HL-60 (cell line): ENCODE results near the gene DOK6.

ENCODE experiments used
- DNase-seq, 2 experiments: peaks; one replicate each; pipeline ENCODE4 v3.0.0-alpha.2; 2010 to 2020; ENCODE audit warnings: low read depth in 1 of 2, low spot score in 1 of 2
- H3K27ac ChIP-seq: fragments of 250-450 bp; sonication (Bioruptor Pico); replicated peaks from 2 replicates; pipeline ENCODE4 v1.5.1; 2020; ENCODE audit warnings: mild to moderate bottlenecking, moderate library complexity
- H3K27me3 ChIP-seq: fragments of 250-450 bp; sonication (Bioruptor Pico); 2 replicates; pipeline ENCODE4 v1.5.1; 2021; ENCODE audit warnings: mild to moderate bottlenecking, moderate library complexity; ENCODE audit not compliant: insufficient read depth, poor library complexity, severe bottlenecking
- H3K4me3 ChIP-seq: replicated peaks from 2 replicates; pipeline ENCODE4 v1.5.1; 2011; ENCODE audit warnings: mild to moderate bottlenecking, control low read depth, low read length; ENCODE audit not compliant: insufficient read depth
- GABPA ChIP-seq: IDR thresholded peaks from 2 replicates; pipeline ENCODE4 v1.6.1; 2012; ENCODE audit warnings: low read depth
- POLR2AphosphoS5 ChIP-seq: IDR thresholded peaks from 2 replicates; pipeline ENCODE4 v1.6.1; 2012; ENCODE audit warnings: low read depth
- SPI1 ChIP-seq: IDR thresholded peaks from 2 replicates; pipeline ENCODE4 v1.6.1; 2012; ENCODE audit warnings: low read depth, mild to moderate bottlenecking, borderline replicate concordance
- TF ChIP-seq, protein P1 (sequence below): IDR thresholded peaks from one replicate; pipeline ENCODE4 v1.5.1; 2011; ENCODE audit warnings: low read length, control low read depth, inconsistent platforms; ENCODE audit not compliant: insufficient read depth
- TF ChIP-seq, protein P2 (sequence below): IDR thresholded peaks from 2 replicates; pipeline ENCODE4 v1.6.1; 2012; ENCODE audit warnings: low read depth; ENCODE audit not compliant: insufficient replicate concordance

Gene DOK6

DNA sequence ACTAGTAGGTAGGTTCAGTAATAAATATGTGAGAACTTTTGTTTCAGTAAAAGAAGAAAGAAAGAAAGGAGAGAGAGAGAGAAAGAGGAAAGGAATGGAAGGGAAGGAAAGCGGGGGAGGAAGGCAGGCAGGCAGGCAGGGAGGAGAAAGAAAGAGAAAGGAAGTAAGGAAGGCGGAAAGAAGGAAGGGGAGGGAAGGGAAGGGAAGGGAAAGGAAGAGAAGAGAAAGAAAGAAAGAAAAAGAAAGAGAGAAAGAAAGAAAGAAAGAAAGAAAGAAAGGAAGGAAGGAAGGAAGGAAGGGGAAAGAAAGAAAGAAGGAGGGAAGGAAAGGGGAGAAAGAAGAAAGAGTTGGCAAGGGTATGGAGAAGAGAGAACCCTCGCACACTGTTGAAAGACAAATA, 479.4 kb downstream of the DOK6 start:
- Histone ChIP-seq H3K27me3 (no peaks in the 10 kb centered on the region), H3K4me3 (no peak overlapping the region), H3K27ac (no peak overlapping the region)
- TF ChIP-seq SPI1 (no peak), GABPA (no peak), POLR2AphosphoS5 (no peak)
- TF ChIP-seq, protein P1, sequence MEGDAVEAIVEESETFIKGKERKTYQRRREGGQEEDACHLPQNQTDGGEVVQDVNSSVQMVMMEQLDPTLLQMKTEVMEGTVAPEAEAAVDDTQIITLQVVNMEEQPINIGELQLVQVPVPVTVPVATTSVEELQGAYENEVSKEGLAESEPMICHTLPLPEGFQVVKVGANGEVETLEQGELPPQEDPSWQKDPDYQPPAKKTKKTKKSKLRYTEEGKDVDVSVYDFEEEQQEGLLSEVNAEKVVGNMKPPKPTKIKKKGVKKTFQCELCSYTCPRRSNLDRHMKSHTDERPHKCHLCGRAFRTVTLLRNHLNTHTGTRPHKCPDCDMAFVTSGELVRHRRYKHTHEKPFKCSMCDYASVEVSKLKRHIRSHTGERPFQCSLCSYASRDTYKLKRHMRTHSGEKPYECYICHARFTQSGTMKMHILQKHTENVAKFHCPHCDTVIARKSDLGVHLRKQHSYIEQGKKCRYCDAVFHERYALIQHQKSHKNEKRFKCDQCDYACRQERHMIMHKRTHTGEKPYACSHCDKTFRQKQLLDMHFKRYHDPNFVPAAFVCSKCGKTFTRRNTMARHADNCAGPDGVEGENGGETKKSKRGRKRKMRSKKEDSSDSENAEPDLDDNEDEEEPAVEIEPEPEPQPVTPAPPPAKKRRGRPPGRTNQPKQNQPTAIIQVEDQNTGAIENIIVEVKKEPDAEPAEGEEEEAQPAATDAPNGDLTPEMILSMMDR: no peak
- TF ChIP-seq, protein P2, sequence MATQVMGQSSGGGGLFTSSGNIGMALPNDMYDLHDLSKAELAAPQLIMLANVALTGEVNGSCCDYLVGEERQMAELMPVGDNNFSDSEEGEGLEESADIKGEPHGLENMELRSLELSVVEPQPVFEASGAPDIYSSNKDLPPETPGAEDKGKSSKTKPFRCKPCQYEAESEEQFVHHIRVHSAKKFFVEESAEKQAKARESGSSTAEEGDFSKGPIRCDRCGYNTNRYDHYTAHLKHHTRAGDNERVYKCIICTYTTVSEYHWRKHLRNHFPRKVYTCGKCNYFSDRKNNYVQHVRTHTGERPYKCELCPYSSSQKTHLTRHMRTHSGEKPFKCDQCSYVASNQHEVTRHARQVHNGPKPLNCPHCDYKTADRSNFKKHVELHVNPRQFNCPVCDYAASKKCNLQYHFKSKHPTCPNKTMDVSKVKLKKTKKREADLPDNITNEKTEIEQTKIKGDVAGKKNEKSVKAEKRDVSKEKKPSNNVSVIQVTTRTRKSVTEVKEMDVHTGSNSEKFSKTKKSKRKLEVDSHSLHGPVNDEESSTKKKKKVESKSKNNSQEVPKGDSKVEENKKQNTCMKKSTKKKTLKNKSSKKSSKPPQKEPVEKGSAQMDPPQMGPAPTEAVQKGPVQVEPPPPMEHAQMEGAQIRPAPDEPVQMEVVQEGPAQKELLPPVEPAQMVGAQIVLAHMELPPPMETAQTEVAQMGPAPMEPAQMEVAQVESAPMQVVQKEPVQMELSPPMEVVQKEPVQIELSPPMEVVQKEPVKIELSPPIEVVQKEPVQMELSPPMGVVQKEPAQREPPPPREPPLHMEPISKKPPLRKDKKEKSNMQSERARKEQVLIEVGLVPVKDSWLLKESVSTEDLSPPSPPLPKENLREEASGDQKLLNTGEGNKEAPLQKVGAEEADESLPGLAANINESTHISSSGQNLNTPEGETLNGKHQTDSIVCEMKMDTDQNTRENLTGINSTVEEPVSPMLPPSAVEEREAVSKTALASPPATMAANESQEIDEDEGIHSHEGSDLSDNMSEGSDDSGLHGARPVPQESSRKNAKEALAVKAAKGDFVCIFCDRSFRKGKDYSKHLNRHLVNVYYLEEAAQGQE: no peak
- no peak for DNase-seq

DNA sequence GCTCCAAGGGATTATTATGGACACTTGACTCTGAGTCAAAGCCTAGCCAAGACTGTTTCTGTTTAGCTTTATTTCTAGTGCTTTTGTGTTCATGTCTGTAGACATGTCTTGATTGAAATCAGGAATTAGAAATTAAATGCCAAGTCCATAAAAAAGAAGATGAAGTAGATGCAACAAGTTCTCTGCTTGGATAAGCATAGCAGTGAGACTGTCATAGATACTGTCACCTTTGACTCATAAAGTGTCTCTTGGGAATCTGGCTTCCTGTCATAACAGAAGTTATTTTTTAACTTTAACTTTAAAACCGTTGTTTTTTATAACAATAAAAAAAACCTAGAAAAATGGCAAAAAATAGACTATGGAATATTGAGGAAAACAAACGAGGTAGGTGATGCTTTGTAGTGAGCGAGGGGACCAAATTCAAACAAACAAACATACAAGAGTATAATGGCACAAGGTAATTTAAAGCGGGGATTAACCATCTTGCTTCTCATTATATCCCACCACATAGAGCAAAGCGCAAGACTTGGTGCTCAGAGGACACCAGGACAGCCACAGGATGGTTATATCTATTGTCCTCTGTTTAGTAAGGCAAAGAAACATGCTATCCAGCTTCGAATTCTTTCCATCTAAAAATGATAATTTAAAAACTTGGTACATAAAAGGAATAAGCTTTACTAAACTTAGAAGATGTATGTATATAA, 482.4 kb downstream of the DOK6 start:
- TF ChIP-seq, protein P1: no peak
- no peak for TF ChIP-seq GABPA
- TF ChIP-seq, protein P2: no peak
- TF ChIP-seq SPI1: no peak
- no peak for TF ChIP-seq POLR2AphosphoS5
- no peak for DNase-seq
- H3K27me3 ChIP-seq: no peaks in the 10 kb centered on the region
- H3K4me3 ChIP-seq: no peak overlapping the region
- no peak overlapping the region for H3K27ac ChIP-seq

DNA sequence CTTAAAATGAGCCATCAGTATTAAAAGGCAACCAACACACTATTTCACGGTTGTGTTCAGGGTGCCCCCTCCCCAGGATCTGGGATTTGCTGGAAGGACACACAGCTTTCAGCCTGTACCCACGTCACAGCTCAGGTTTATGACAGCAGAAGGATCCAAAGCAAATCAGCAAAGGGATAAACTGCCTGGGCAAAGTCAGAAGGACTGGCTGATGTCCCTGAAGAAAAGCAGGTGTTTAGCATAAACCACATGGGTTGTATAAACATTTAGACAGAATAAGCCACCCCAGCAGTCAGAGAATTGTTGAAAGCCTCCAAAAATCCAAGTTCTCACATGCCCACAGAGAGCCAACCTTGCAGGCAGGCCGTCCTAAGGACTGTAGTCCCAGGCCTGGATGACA, 483.1 kb downstream of the DOK6 start:
- Histone ChIP-seq H3K27me3 (no peaks in the 10 kb centered on the region), H3K27ac (no peak overlapping the region), H3K4me3 (no peak overlapping the region)
- DNase-seq: no peak
- TF ChIP-seq, protein P2: no peak
- no peak for TF ChIP-seq SPI1
- no peak for TF ChIP-seq GABPA
- TF ChIP-seq, protein P1: no peak
- TF ChIP-seq POLR2AphosphoS5: no peak
